Neural progenitor cell (in vitro differentiated cells): Measurements from ENCODE around the gene ZNF808. TPM values are rescaled to one million over a fixed set of nuclear protein-coding genes. Genes with fewer than 3 reads are reported as not detected.
A peak's percentile ranks its signal among the peaks of the same experiment; 100 is the strongest.
"Not testable (repeated sequence)": the region's sequence is repeated elsewhere in the genome, so short reads cannot be mapped to it uniquely, and the experiment has no call there.

Source experiments
- DNase-seq: peaks from one replicate; pipeline ENCODE4 v3.0.0-alpha.2; 2016; ENCODE audit warnings: low spot score
- H2AFZ ChIP-seq: fragments of 200-600 bp; sonication (generic); replicated peaks from 2 replicates; pipeline ENCODE4 v1.6.1; 2016; ENCODE audit warnings: antibody characterized with exemption
- H3F3A ChIP-seq: fragments of 200-600 bp; sonication (generic); 2 replicates; pipeline ENCODE4 v1.6.1; 2016; ENCODE audit warnings: antibody characterized with exemption, low read depth
- H3K27ac ChIP-seq: fragments of 200-600 bp; sonication (generic); 2 replicates; pipeline ENCODE4 v1.5.1; 2016; ENCODE audit warnings: mild to moderate bottlenecking
- H3K27me3 ChIP-seq: fragments of 200-600 bp; sonication (generic); 2 replicates; pipeline ENCODE4 v1.6.1; 2016; ENCODE audit warnings: mild to moderate bottlenecking, moderate library complexity
- H3K36me3 ChIP-seq: fragments of 200-600 bp; sonication (generic); 2 replicates; pipeline ENCODE4 v1.5.1; 2016
- H3K4me1 ChIP-seq: fragments of 200-600 bp; sonication (generic); 2 replicates; pipeline ENCODE4 v1.6.1; 2016; ENCODE audit warnings: mixed run types
- H3K4me2 ChIP-seq: fragments of 200-600 bp; sonication (generic); 2 replicates; pipeline ENCODE4 v1.6.1; 2016
- H3K4me3 ChIP-seq: fragments of 200-600 bp; sonication (generic); 2 replicates; pipeline ENCODE4 v1.5.1; 2016
- H3K79me2 ChIP-seq: fragments of 200-600 bp; sonication (generic); 2 replicates; pipeline ENCODE4 v1.6.1; 2016; ENCODE audit warnings: low read depth
- H3K9ac ChIP-seq: fragments of 200-600 bp; sonication (generic); 2 replicates; pipeline ENCODE4 v1.6.1; 2016
- H3K9me3 ChIP-seq: fragments of 200-600 bp; sonication (generic); 2 replicates; pipeline ENCODE4 v1.5.1; 2016; ENCODE audit warnings: low read depth
- H4K20me1 ChIP-seq: fragments of 200-600 bp; sonication (generic); 2 replicates; pipeline ENCODE4 v1.6.1; 2016; ENCODE audit warnings: low read depth
- H3K27ac Mint-ChIP-seq: 3 replicates; pipeline ENCODE4 v1.8.0; 2021; ENCODE audit warnings: mixed read lengths
- H3K27me3 Mint-ChIP-seq: 2 replicates; pipeline ENCODE4 v1.8.0; 2022; ENCODE audit warnings: low read depth, mild to moderate bottlenecking, inconsistent platforms, moderate library complexity, mixed read lengths; ENCODE audit not compliant: insufficient read depth
- H3K36me3 Mint-ChIP-seq: 3 replicates; pipeline ENCODE4 v1.8.0; 2021; ENCODE audit warnings: mixed read lengths
- H3K4me1 Mint-ChIP-seq: 3 replicates; pipeline ENCODE4 v1.8.0; 2021; ENCODE audit warnings: mixed read lengths
- H3K4me3 Mint-ChIP-seq: 3 replicates; pipeline ENCODE4 v1.8.0; 2021; ENCODE audit warnings: mild to moderate bottlenecking, moderate library complexity, mixed read lengths
- H3K9me3 Mint-ChIP-seq: 3 replicates; pipeline ENCODE4 v1.8.0; 2020; ENCODE audit warnings: mixed read lengths
- CTCF ChIP-seq: fragments of 200-600 bp; sonication (generic); IDR thresholded peaks from 2 replicates; pipeline ENCODE4 v1.5.1; 2017; ENCODE audit warnings: antibody characterized with exemption, mild to moderate bottlenecking
- EZH2 ChIP-seq: fragments of 200-600 bp; sonication (generic); IDR thresholded peaks from 2 replicates; pipeline ENCODE4 v1.6.1; 2017; ENCODE audit warnings: antibody characterized with exemption, mild to moderate bottlenecking, moderate library complexity
- EZH2phosphoT487 ChIP-seq: fragments of 200-600 bp; sonication (generic); IDR thresholded peaks from 2 replicates; pipeline ENCODE4 v1.6.1; 2017; ENCODE audit warnings: antibody characterized with exemption
- total RNA-seq: library from RNA; depleted of rRNA; stranded (reverse); fragments of >200 nt; gene quantifications from 2 replicates; pipeline ENCODE4 v1.2.3, GENCODE V29; 2015; ENCODE audit warnings: low replicate concordance

The ZNF808 gene
- total RNA-seq, 1 donor from 2014 or later: 18.9 TPM

- TF ChIP-seq EZH2 (no peak), EZH2phosphoT487 (no peak), CTCF (no peak)
- Histone ChIP-seq H3K79me2 (peaks cover 8% of the 10 kb centered on the region), H3K4me1 (peaks cover 7% of the 10 kb centered on the region)
These were observed 5.0 kb downstream of the ZNF808 start for GRCh38 chr19:52532480-52532879.

GRCh38 chr19:52533901-52534300 is 6.4 kb downstream of the ZNF808 start:
- Histone ChIP-seq H3K27ac (no peak overlapping the region), H3K4me2 (no peak overlapping the region), H3K4me3 (no peak overlapping the region), H4K20me1 (peaks cover 19% of the 10 kb centered on the region), H3K36me3 (no peaks in the 10 kb centered on the region), H3K27me3 (peaks cover 16% of the 10 kb centered on the region), H3K4me1 (peaks cover 3% of the 10 kb centered on the region), H3K9ac (no peak overlapping the region), H2AFZ (no peak overlapping the region), H3F3A (peaks cover 28% of the 10 kb centered on the region), H3K9me3 (no peaks in the 10 kb centered on the region), H3K79me2 (peaks cover 7% of the 10 kb centered on the region)
- peaks cover 35% of the 10 kb centered on the region for H3K9me3 Mint-ChIP-seq
- H3K27me3 Mint-ChIP-seq: peaks cover 5% of the 10 kb centered on the region
- no peak for TF ChIP-seq CTCF
- no peak for TF ChIP-seq EZH2
- TF ChIP-seq EZH2phosphoT487: no peak
- no peaks in the 10 kb centered on the region for H3K4me1 Mint-ChIP-seq
- H3K36me3 Mint-ChIP-seq: peaks cover 26% of the 10 kb centered on the region
- DNase-seq: no peak
- H3K4me3 Mint-ChIP-seq: peak overlapping the region; percentile 77
- H3K27ac Mint-ChIP-seq: no peak overlapping the region

More at GRCh38 chr19:52532480-52532879, 5.0 kb downstream of the ZNF808 start:
- H3K9ac ChIP-seq: no peak overlapping the region
- peaks cover 19% of the 10 kb centered on the region for H4K20me1 ChIP-seq
- peaks cover 8% of the 10 kb centered on the region for H3K4me1 Mint-ChIP-seq
- peaks cover 28% of the 10 kb centered on the region for H3F3A ChIP-seq
- DNase-seq: no peak
- H3K27me3 ChIP-seq: peaks cover 15% of the 10 kb centered on the region
- no peaks in the 10 kb centered on the region for H3K36me3 ChIP-seq
- no peak overlapping the region for H3K4me3 ChIP-seq
- H3K4me2 ChIP-seq: no peak overlapping the region
- peaks cover 5% of the 10 kb centered on the region for H3K27me3 Mint-ChIP-seq
- H3K9me3 ChIP-seq: no peaks in the 10 kb centered on the region
- H2AFZ ChIP-seq: no peak overlapping the region
- H3K27ac ChIP-seq: no peak overlapping the region
- H3K9me3 Mint-ChIP-seq: peaks cover 31% of the 10 kb centered on the region
- peaks cover 22% of the 10 kb centered on the region for H3K36me3 Mint-ChIP-seq
- H3K27ac Mint-ChIP-seq: no peak overlapping the region
- no peak overlapping the region for H3K4me3 Mint-ChIP-seq

- peaks cover 38% of the 10 kb centered on the region for H3K9me3 Mint-ChIP-seq
- Histone ChIP-seq H3K4me2 (peak overlapping the region; percentile 95), H4K20me1 (peaks cover 19% of the 10 kb centered on the region), H3K4me3 (peak overlapping the region; percentile 75), H2AFZ (peak overlapping the region; percentile 61), H3F3A (peaks cover 28% of the 10 kb centered on the region), H3K27me3 (peaks cover 16% of the 10 kb centered on the region)
- H3K9ac ChIP-seq, H3K79me2 ChIP-seq, H3K27ac Mint-ChIP-seq, H3K9me3 ChIP-seq, H3K4me1 Mint-ChIP-seq, H3K27me3 Mint-ChIP-seq, DNase-seq, H3K36me3 ChIP-seq, H3K4me1 ChIP-seq, H3K27ac ChIP-seq: not testable (repeated sequence)
- H3K36me3 Mint-ChIP-seq: peaks cover 31% of the 10 kb centered on the region
- H3K4me3 Mint-ChIP-seq: peak overlapping the region; percentile 88
These were observed 7.9 kb downstream of the ZNF808 start for GRCh38 chr19:52535385-52535770.

GRCh38 chr19:52535771-52536447 is 8.4 kb downstream of the ZNF808 start:
- Histone ChIP-seq H3K9ac (no peak overlapping the region), H2AFZ (peak overlapping the region; percentile 78), H3K4me2 (peak overlapping the region; percentile 95), H3K27ac (no peak overlapping the region), H3K27me3 (peaks cover 16% of the 10 kb centered on the region), H4K20me1 (peaks cover 19% of the 10 kb centered on the region), H3K4me3 (peak overlapping the region; percentile 75), H3F3A (peaks cover 28% of the 10 kb centered on the region), H3K36me3 (no peaks in the 10 kb centered on the region), H3K4me1 (peaks cover 3% of the 10 kb centered on the region), H3K79me2 (no peaks in the 10 kb centered on the region), H3K9me3 (no peaks in the 10 kb centered on the region)
- Mint-ChIP-seq H3K9me3 (peaks cover 40% of the 10 kb centered on the region), H3K36me3 (peaks cover 35% of the 10 kb centered on the region), H3K27ac (no peak overlapping the region), H3K4me1 (no peaks in the 10 kb centered on the region), H3K27me3 (peaks cover 5% of the 10 kb centered on the region), H3K4me3 (peak overlapping the region; percentile 88)
- TF ChIP-seq EZH2phosphoT487 (no peak), CTCF (peak; percentile 28)
- peak; percentile 96 for DNase-seq
